NCI-H187 (cell line): ENCODE data around the gene NR2F1-AS1.

ENCODE experiments used
- DNase-seq, 2 experiments: peaks; one replicate each; lab custom pipeline; 2025; lab: John Stamatoyannopoulos, UW

The NR2F1-AS1 gene

GRCh38 chr5:93384995-93385394 lies 196.0 kb downstream of the NR2F1-AS1 start:
- no peak for DNase-seq

- DNase-seq, result no peak
These were observed 197.0 kb downstream of the NR2F1-AS1 start for GRCh38 chr5:93384026-93384425.

GRCh38 chr5:93382188-93382825 lies 198.7 kb downstream of the NR2F1-AS1 start:
- no peak for DNase-seq

GRCh38 chr5:93381057-93381456 lies 200.0 kb downstream of the NR2F1-AS1 start:
- DNase-seq, result no peak

- no peak for DNase-seq
These were observed 202.9 kb downstream of the NR2F1-AS1 start for GRCh38 chr5:93378073-93378472.

- no peak for DNase-seq
These were observed 209.1 kb downstream of the NR2F1-AS1 start for GRCh38 chr5:93371893-93372292.

GRCh38 chr5:93364378-93364777 lies 216.6 kb downstream of the NR2F1-AS1 start:
- DNase-seq, result no peak

GRCh38 chr5:93360436-93361088 lies 220.5 kb downstream of the NR2F1-AS1 start:
- no peak for DNase-seq

- DNase-seq, result no peak
These were observed 221.1 kb downstream of the NR2F1-AS1 start for GRCh38 chr5:93359960-93360305.
